ENCODE results near the gene SLC8A1.

Gene SLC8A1

DNA sequence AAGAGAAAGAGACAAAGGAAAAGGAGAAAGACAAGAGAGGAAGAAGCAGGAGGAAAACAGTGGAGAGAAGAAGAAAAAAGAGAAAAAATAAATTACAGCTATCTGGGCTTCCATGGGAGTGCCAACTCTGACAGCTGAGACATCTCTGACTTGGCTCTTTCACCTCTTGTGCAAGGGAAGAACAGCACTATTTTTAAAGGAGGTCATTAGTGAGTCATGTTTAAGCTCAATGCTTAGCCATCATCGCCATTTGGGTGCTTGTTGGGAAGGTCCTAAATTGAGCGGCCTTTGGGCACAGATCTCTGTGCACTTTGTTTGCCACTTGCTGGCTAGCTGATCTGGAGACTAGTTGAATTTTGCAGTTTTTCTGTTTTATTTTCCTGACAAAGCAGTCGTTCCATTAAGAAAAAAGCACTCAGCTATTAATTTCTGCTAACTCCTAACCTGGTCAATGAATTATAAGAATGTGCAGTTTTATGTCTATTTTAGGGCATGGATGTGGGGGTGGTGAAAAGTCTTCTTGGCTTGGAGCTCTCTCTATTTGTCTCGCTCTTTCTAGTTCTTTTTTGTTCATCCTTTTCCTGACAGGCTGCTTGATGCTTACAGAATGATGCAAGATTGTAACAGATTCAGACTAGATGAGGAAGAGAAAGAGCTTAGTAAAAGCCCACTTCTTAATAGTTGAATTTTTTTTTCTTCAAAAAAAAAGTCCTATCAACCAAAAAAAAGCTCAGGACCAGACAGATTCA, 231.5 kb downstream of the SLC8A1 start:
- FAIRE-seq, result peak; percentile 94

DNA sequence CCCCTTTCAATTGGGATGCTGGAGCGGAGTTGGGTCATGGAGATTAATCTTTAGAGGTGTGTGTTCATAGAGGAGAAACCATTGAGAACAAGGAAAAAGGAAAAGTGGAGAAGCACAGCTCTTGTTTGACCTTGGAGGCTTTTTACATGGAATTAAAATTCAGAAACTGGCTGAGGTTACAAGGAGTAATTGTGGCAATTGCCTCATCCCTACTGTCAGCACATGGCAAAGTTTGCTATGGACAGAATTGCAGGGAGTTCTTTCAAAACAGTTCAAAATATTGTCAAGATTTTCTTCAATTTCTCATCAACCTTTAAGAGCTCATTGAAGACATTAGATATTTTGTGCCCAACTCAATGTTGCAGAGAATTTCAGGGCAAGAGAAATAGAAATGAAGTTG, 232.7 kb downstream of the SLC8A1 start:
- no peak for FAIRE-seq

DNA sequence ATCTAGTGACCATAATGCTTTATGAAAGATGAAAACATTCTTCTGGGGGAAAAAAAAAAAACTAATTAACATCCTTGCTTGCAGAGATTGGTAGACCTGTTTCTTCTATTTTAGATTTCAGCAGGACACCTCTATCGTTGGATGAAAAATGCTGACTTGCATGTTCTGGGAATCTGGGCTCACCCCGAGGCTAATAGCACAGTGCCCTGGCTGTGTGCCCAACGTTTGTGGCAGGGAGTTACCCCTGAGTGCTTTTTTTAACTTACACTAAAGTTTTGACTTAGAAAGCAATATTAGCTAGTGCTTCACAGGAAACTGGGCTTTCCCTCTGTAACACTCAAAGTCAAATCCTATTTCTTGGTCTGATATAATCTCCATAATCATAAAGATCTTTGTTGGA, 233.2 kb downstream of the SLC8A1 start:
- FAIRE-seq, result no peak

DNA sequence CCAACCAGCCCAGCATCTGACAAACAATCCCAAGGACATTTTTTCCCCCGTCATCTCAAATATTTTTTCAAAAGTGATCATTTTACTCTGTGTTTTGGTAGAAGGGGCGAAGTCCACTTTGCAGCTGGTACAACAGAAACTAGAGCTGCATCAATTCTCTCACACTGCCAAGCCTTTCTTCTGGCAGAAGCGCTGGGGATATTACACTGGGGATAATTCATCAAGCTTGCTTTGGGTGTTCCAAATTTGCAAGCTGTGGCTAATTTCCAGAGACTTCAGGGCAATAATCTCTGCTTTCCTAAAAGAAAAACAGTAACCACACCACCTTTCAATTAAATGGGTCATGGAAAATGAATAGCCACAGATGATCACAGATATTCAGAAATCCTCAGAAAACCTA, 238.3 kb downstream of the SLC8A1 start:
- no peak for FAIRE-seq

DNA sequence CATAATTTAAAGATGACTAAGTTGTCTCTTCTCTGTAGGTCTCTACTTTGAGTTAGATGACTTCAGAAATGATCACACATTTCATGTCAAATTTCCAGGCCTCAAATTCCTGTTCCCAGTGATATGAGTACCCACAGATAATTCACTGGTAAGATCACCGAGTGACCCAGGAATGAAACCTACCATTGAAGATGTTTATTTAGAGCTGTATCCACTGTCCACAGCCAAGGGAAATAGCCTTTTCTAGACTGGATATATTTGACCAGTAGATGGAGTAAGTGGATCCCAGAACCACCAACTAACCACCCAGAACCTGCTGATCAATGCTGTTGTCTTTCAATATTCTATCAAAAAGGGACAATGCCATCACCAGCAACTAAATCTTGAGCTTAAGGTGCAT, 238.8 kb downstream of the SLC8A1 start:
- peak; percentile 91 for FAIRE-seq

DNA sequence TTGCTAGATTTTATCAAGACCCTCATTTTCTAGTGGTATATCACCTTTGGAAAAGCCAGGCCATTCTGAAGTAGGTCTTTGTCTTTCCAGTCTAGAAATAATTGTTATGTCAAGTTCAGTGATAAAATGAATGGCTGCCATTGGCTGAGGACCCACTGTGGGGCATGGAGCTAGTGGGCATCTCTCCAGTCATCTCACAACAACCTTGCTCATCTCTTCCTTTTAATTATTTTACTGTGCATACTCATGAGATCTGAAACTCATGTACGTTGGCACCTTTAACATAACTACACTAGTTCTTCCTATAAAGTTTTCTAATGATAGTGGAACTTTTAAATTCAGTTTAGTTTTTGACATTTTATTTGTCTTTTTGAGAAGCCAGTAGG, 240.9 kb downstream of the SLC8A1 start:
- no peak for FAIRE-seq

DNA sequence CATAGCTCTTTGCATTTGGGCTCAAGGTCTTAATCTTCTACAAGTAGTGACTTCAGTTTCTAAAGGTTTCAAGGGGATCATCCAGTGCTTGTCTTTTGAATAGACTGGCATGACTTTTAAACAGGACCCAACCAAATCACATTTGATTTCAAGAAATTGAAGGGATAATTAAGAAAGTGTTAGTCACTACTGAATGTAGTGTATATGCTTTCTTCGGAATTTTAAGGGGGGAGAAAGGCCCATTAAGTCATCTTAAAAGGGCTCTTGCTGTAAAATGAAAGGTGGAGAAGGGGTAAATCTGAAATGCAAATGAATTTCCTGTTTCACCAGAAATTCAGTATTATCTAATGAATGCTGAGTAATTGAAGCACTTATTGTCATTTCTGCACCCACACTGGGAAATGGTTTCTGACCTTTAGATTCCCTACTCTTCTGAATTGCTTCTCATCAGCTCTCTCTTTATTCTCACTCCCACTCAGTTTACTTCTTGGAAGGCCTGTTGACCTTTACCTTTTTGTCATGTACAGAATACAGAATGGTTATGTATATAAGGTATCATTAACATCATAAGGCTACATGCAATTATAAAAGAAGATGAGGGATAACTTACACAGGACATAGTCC, 241.4 kb downstream of the SLC8A1 start:
- FAIRE-seq, result no peak

DNA sequence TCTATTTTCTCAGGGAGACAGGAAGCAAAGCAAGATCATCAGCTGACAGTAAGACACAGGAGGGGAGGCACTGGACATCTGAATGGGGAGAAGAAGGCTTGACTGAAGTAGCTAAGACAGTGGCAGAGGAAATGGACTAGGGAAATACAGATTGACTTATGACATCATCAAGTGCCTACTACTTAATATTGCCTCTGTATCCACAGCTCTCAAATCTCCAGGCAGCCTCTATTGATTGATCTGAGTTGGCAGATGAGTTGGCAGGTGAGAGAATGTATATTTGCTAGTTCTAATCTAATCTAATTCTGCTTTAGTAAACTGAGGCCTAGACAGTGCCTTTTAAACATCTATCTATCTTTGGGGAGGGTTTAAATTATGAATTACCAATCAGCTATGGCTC, 242.1 kb downstream of the SLC8A1 start:
- no peak for FAIRE-seq

DNA sequence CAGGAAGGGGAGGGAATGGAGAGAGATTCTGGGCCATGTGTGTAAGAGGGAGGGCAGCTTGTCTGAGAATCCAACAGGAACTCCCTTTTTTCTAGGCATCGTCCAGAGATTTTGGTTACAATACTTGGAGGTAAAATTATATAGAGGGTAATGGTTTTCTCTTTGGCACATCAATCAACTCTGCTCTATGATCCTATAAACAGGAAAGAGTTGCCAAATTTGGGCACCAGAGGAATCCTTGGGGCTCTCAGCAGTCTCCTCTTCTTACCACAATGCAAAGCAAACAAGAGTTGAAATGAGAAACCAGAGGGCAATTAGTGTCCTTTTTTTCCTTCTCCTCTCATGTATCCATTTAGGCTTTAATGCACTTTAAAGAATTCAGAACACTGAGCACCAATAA, 243.4 kb downstream of the SLC8A1 start:
- FAIRE-seq, result no peak

DNA sequence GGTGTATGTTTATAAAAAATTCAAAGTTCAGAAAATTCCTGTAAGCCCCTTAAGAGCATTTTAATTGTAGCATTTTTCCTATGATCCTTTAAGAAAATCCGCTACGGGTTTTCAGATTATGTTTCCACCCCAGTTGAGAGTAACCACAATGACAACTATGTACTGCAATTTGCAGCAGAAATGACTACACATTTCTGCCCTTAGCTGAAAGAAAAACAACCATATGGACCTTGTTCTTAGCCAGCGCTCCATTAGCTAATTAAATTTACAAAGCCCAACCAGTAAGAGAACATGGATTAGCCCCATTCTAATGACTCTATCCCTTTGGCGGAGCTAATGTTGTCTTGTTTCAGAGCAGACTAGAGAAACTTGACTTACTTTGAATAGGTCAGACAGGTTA, 247.6 kb downstream of the SLC8A1 start:
- peak; percentile 93 for FAIRE-seq

DNA sequence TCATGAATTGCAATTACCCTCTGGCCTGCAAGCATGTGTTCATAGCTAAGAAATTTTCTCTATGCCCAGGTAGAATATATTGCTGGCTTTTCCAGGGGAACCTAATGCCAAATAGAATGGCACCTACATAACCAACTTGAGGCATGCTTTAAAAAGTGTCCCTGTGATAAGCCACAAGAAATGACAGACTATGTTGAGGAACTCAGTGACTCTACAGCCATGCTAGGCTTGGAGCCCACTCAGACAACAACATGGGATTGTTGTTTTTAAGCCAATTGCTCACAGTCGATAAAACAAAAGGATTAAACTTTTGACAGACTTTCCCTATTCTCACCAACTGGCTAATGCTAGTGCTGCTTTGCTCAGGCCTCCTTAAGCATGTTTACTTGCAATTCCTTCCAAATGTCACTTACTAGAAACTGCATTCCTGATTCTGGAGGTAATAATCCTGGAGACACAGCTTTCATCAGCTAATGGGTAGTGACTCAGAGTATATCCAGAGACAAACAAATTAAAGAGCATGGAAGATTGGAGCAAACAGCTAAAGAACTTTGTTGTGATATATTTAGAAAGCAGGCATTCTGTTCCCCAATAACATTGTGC, 249.0 kb downstream of the SLC8A1 start:
- FAIRE-seq, result peak; percentile 53

DNA sequence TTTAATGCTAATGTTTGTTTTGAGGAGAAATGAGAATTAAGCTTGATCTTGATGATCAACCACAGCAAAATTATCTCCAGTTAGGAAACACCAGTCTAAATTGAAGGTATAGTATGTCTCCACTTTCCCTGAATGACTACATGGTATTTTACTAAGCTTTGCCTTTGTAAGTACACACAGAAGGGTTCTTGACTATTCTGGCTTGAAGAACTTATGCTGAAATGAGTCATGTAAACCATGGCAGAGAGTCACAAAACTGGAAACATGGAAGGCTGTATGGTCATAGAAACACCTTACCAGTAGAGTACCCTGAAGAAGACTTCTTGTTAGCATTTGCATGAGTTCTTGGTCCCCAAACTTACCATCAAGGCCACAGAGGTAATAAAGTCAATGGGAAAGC, 250.5 kb downstream of the SLC8A1 start:
- FAIRE-seq, result no peak

DNA sequence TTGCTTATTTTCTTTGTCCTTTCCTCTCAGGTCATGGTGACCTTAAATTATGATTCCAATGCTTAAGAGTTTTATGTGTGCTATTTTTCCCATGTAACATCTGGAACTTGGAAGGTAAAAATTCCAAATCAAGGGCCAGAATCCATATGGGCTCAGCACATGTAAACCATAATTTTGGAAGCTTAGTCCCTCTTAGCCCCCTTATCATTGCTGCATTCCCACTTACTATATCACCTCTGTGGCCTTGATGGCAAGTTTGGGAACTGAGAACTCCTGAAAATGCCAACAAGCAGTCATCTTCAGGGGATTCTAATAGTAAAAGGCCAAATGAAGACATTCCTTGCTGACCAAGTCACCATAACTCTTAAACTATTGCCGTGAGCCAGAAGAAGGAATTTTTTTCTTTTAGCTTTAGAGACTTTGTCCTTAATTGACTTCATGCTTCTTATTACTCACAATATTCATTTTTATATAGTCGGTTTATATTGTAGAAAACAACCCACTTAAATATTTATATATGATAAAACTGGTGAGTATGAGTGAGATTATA, 251.4 kb downstream of the SLC8A1 start:
- FAIRE-seq, result no peak

DNA sequence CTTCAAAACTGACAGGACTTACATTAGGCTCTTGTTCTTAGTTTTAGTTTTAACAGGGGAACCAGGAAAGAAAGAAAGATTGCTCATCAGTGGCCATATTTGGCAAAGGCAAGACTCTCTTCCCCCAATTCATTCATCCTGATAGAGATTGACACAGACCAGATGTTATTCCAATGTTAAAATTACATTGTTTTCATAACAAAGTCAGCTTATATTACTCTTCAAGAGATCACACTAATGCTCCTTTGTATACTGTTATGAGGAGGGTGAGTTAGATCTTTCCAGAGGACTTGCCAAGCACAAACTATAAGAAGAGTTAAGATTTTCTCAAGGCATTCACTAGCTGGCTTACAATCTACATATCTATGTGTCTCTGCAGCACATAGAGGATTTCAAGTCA, 252.1 kb downstream of the SLC8A1 start:
- no peak for FAIRE-seq

DNA sequence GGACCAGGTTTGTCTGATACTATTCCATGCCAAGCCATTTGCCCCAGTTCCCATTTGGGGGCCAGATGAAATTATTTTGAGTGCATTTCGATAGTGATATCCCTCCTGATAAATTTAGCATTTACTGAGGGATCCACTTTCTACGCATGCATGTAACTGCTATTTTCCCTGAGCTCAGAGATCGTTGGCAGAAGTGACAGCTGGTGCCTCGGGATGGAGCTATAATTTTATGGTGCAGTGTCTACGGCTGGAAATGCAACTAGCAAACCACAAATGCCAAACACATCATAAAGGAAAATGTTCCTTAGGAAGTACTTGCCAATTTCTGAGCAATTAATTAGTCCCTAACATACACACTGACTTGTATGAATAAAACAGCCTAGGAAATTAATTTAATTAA, 254.8 kb downstream of the SLC8A1 start:
- no peak for FAIRE-seq

DNA sequence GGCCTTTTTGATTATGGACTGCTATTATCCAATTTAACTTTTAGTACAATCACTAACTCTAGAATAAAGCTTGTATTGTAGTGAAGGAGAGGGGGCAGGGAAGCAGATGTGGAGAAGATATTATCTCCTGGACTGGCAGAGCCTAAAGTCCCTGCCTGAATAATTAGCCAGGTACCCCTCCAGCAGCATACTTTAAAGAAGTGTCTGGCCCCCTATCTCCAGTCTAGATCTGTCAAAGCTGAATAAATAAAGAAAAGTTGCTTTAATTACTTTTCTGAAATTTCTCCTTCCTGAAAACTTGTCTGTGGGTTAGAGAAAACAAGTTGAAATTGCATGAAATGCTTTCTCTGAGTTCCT, 258.2 kb downstream of the SLC8A1 start:
- no peak for FAIRE-seq

DNA sequence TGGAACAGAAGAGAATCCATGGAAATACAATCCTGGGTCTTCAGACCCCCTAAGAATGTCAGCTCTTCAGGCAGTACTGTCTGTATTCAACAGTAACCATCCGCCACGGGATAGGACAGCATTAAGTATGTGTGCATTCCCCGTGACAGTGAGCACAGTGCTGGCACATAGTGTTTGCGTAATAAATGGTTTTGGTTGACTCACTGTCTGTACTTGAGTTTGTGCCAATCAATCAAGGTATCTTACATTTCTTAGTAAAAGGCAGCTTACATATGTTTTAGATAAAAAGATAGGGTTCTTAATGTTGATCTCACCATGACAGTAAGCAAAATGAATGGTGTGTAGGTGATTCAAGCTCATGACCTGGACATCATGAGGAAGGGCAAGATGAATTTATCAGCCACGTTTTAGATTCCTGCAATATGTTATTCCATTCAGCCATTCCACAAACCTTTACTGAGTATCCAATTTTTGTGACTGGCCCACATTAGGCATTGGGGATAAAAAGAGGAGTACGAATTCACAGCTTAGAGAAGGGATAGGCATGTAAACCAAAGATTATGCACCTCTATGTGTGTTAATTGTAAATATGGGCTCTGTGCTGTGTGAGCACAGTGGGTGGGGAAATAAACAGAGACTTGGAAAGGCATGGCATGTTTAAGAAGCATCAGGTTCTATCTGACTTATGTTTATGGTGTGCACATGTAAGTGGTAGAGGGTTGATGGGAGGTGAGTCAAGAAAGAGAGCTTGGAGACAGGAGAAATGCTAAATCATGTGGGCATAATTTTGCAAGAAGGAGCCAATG, 258.8 kb downstream of the SLC8A1 start:
- FAIRE-seq, result no peak

DNA sequence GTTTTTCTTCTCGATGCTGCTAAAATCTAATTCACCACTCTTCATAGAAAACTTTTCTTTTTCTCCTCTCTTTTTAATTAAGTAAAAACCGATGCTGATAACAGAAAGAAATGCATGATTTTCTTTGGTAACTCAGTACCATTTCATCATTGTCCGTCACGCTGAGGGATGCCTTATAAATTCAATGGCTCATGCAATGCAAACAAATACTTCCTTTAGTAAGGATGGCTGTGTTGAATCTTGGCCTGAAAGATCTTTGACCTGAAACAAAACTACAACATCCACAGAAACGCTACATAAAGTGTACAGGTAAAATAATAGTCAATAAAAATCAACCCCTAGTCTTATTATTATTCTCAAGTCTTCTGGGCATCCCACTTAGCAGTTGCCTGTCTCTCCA, 261.4 kb downstream of the SLC8A1 start:
- no peak for FAIRE-seq

DNA sequence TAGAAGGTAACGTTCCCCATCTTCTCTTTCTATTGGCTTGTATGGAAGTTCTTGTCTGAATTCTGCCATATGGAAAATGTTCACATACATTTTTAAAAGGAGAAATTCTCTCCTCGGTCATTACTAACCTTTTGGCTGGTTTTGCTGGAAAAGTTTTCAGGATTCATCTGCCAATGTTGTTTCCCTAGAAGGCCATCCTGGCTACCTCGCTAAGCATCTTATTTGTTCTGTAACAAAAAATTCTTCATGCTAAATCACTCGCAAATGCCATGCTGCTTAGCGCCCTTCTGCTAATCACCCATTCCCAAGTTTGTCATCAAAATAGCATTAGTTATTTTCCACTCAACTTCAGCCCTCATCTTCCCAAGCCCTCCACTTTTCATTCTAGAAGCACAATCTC, 262.0 kb downstream of the SLC8A1 start:
- no peak for FAIRE-seq

DNA sequence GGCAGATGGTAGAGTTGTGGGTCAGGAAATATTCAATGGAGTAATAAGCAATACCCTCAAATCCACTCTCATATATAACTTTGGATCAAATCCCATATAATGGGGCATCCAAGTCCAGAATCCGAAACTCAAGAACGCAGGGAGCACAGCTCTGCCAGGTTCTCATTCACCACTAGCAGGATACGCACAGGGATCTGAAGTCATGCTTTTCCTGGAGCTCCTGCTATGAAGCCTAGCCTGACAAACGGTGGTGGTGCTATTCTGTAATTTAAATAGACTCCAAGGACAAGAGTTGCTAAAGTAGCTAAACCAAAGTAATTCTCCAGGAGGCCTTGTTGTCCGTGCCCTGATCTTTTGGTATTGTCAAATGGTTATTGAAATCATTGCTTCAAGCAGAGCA, 264.8 kb downstream of the SLC8A1 start:
- FAIRE-seq, result no peak

DNA sequence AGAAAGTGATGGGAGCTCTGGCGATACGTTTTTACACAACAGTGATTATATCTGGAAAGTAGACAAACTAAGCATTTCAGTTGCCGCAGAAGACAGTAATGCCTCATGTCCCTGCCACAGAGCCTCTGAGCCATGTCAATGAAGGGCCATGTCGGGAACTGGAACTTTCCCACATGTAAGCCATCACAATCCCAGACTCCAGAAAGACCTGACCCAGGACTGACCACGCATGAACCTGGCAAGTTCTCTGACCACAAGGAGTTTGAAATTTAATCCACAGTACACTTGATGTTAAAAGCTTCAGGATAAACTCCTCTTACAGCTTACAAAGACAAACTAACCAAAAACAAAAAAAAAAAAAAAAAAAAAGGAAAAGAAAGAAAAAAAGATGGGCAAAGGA, 267.3 kb downstream of the SLC8A1 start:
- no peak for FAIRE-seq

DNA sequence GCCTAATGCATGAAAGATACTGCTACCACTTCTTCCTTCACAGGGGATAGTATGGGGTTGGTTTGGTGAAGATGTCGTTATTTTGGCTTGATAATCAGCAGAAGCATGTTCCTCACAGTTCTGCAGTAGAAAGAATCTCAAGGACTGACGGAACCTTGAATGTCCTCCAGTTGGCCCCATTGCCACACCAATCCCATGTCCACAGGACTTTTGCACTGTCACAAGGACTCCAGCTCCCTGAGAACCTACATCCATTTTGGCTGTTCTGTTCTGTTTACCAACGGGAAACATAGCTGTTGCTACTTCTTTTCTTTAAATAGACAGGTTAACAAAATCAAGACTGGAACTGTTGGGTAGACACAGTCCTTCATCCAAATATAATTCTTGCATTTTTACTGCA, 270.0 kb downstream of the SLC8A1 start:
- no peak for FAIRE-seq

DNA sequence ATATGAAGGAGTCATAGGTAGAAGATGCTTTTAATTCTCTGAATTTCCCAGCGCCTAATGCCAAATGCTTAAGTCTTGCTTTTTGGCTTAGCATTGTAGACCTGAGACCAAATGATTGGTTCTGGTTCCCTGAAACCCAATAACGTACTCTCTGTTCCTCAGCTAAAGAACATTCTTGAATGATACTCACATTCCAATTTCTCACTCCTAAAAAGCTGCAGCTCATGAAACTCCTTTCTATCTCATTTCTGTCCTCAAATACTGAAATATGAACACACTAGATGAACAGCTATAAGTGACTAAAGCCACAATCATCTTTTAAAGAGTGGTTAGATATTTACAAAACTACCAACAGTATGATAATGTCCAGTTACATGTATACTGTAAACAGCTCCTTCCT, 272.1 kb downstream of the SLC8A1 start:
- no peak for FAIRE-seq

DNA sequence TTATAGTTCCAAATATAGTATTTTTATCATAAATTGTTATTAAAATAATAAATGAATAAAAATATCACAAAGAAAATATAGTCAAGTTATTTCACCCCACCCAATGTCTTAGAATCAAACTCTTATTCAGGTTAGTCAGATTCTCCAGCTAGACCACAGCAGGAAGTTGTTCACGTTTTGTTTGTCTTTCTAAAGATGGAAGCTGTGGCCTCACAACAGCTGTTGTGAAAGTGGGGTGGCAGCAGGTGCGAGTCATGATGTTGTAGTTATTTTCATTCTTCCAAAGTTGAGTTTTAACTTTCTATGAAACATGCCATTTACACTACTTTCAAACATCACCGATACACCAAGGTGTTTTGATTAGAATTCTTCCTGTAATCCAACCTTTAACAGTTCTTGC, 272.9 kb downstream of the SLC8A1 start:
- FAIRE-seq, result no peak
